T-helper 1 cell treated with Interleukin-12 subunit alpha and Interleukin-12 subunit beta and Interleukin-4 antibody, amounts not matched to agents 30 ng/mL and 1 ng/mL, for 36 hours (primary cell): ENCODE data around the gene GLT6D1. TPM values are rescaled to one million over a fixed set of nuclear protein-coding genes. Genes with fewer than 3 reads are reported as not detected.
"Not testable (repeated sequence)": the region's sequence is repeated elsewhere in the genome, so short reads cannot be mapped to it uniquely, and the experiment has no call there.

ENCODE experiments used
- intact Hi-C: fragments of 100-400 bp; cut with micrococcal nuclease; formaldehyde crosslinking; loops from one replicate; pipeline ENCODE4 v1.15.1; 2024
- total RNA-seq: library from RNA; stranded (reverse); gene quantifications from 2 replicates; pipeline ENCODE4 v1.2.3, GENCODE V29; 2022

Gene GLT6D1
- total RNA-seq, 1 donor from 2014 or later = not detected

DNA sequence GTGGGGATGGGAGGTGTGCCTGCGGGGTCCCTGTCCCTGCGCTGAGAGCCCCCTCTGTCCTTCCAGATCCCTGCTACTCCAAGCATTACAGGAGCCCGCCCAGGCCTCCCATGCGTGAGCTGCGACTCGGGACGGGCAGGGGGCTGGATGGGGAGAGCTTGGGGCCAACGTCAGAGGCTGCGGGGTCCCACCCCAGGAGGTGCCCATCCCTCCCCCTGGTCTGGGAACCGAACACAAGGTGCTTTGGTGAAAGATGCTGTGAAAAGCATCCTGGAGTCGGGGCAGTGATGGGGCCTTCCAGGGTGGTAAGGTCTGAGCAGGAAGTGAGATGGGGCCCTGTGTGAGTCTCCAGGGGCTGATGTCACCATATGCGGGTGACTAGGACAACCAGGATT is 26.5 kb upstream of the GLT6D1 start:
- intact Hi-C loops = no loop called here

DNA sequence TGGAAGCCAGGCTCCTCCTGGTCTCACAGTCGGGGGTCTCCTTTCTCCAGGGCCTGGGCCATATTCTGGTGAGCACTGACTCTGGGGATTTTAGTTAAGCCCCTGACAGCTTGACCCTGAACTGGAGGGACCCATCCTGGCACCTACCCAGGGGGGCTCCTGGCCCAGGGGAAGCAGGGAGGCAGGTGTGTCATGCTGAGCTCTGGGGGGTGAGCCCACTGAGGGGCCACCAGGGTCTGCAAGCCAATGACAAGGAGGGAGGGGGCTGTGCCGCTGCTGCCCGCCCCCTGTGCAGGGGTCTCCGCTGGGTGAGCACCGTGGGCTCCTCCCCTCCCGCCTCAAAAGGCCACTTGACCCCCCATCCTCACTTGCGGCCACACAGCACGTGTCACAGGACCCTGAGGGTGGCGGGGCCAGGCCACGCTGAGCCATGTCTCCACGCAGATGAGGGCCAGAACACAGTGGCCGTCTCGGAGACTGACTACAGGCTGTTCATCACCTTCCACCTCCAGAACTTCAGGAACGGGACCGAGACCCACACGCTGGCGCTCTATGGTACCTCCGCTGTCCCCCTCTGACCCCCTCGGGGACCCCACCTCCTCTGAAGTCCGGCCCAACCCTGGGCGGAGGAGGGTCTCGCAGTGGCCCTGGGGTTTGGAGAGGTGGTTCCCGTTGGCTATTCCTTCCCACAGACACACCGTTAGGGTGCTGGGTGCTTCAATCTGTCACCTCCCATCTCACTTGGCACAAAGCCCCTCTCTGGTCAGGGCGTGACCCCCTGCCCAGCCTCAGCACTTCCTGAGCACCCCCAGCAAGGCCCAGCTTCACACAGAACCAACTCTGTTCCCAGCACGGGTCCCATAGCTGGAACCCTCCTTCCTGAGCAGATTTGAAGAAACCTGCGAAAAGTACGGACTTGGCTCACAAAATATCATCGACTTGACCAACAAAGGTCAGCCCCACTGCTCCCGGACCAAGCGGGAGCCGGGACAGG is 25.8 kb upstream of the GLT6D1 start:
- intact Hi-C loops = no loop called here

DNA sequence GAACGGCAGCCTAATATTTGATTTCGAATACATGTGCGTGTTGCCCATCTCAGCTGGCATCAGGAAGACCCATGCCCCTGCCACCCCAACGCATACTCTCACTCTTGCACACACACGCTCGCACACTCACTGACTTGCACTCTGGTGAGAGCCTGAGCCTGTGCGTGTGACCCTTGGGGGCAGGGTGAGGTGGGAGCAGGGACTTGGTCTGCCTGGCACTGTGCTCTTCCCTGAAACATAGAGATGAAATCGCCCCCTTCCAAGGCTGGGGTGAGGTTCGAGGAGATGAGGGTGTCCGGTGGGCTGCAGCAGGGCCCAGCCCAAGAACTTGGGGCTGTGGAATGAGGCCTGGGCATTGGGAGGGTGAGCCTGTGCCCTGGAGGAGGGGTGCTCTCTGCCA is 24.9 kb upstream of the GLT6D1 start:
- intact Hi-C loops = no loop called here

DNA sequence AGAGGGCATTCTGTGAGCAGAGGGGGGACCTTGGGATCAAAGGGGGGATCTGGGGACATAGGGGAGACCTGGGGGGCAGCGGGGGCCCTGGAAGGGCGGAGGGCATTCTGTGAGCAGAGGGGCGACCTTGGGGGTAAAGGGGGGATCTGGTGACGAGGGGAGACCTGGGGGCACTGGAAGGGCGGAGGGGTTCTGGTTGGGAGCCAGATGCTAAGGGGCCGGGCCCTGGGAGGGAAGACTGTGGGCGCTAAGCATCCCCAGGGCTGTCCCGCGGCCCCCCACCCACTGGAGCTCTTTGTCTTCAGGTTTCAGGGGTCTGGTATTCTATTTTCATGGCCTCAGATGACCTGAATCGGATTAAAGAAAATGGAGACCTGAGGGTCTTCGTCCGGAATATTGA is 24.5 kb upstream of the GLT6D1 start:
- intact Hi-C loops = no loop called here

DNA sequence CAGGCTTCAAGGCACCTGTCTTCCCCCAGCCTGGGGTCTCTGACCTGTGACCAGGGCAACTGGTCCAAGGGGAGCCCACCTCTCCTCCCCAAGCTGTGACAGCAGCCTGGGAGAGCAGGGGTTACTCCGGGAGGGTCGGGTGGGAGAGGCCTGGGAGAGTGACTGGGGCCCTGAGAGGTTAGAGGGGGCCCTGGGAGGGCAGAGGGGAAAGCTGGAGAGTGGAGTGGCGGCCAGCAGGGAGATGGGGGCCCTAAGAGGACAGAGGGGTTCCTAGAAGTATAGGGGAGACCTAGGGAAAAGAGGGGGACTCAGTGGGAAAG is 24.1 kb upstream of the GLT6D1 start:
- intact Hi-C loops = no loop called here

DNA sequence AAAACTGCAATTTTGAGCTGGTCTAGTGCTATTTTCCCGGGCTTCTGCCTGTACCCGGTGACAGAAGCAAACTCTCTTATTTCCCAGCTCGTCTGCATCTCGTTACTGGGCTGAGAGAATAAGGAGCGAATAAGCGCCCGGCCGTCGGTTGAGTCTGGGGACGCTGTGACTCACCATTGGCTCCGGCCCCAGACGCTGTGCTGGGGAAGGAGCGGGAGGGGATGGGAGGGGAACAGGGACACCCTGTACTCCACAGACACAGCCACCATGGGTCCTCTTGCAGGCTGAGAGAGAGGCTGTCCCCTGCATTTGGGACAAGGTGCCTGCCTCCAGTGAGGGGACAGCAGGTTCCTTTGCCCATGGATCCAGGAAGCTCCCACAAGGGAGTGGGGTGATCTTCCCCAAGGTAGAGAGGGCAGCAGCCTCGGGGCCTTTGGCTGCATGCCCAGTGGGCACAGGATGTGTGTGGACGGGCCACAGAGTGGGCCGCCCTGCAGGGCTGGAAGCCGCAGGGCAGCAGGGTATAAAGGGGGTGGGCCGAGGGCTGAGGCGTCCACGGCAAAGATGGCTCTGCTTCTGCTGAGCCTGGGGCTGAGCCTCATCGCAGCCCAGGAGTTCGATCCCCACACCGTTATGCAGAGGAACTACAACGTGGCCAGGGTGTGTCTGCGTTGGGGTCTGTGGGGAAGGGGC is 23.6 kb upstream of the GLT6D1 start, which contains the start of gene LCN9:
Gene LCN9 (plus strand): TSS at position 552 of the 693 bp plus-strand sequence. CDS start 13 bp downstream, at position 565.
- intact Hi-C loops = no loop called here

DNA sequence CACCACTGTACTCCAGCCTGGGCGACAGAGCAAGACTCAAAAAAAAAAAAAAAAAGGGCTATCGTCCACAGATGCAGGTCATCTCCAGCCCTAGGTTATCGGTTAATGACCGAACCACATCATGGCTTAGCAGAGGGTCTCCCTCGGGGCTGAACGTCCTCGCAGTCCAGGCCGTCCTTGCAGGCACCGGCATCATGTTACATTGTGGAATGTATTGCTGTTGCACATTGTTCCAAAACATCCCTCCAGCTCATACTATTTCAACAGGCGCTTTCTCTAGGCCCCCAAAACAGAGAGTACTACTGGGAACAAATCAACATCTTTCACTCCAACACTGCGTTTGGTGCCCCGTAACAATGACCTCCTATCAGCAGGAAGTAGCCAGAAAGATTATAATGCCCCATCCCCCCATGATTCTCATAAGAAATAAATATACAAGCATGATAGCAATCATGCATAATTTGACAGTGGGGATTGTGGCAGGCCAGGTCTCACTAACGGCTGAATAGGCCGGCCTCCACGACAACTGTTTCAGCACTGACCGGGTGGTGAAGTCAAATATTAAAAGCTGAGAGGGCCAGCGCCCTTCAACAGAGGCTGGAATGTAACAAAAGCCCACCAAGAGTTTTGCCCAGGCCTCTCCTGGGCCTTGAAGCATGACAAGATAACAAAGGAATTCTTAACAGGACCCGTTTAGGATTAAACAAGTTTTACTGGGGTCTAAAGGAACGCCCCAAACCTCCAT is 22.6 kb upstream of the GLT6D1 start:
- intact Hi-C loops = no loop called here

DNA sequence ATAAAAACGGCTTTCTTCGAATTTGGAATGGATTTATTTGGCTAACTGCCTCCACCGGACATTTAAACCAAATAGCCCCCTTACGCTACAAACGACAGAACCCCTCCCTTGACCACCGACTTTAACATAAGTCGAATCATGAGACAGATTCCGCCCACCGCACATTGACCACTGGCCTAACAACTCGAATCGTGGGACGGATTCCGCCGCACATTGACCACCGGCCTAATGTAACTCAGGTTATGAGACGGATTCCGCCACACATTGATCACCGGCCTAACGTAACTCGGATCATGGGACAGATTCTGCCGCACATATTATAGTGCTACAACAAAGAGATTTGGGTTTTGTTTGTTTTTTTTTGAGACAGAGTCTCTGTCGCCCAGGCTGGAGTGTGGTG is 21.1 kb upstream of the GLT6D1 start:
- intact Hi-C loops = no loop called here

DNA sequence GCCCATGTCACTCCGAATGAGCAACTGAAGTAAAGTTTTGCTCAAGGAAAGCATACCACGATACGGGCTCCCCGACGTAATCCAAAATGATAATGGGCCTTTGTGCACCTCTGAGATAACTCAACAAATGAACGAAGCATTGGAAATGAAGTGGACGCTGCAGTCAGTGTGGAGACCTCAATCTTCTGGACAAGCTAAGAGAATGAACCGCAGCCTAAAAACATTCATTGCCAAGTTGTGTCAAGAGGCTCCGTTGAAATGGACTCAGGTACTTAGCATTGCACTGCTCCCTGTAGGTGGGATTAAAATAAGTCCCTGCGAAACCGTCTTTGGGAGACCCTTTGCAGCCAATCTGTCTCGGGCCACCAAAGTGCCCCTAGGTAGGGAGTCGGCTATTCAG is 19.9 kb upstream of the GLT6D1 start:
- intact Hi-C loops = no loop called here

DNA sequence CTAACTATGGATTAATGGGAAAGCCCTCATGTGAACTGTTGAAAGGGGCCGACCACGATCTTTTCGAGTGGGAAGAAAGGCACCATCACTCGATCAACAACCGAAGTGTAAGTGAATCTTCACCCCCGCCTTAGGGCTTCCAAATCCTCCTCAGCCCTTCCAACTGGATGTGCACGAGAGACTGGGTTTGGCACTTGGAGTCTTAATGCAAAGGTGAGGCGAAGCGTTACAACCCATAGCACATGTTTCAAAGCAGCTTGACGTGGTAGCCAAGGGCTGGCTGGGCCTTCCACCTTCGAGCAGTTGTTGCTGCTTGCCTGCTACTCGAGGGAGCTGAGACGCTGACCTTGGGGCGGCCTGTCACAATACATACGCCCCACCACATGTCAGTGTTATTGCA is 18.1 kb upstream of the GLT6D1 start:
- intact Hi-C loops = no loop called here

DNA sequence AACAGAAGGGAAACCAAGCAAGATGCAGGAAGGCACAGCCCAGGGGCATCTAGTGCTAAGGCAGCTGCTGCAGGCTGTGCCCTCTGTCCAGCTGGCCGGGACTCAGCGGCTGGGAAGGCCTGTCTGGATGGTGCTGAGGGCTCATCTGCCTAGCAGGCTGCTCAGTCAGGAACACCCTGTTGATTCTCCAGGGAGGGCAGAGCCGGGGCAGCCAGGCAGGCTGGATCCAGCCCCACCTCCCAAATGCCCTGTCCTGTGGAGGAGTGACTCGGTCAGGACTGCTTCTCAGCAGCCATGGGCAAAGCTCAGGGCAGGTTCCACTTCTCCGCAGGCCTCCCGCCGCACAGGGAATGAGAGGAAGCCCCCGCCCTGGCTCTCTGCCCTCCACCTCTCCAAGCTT is 16.0 kb upstream of the GLT6D1 start:
- intact Hi-C loops = no loop called here

DNA sequence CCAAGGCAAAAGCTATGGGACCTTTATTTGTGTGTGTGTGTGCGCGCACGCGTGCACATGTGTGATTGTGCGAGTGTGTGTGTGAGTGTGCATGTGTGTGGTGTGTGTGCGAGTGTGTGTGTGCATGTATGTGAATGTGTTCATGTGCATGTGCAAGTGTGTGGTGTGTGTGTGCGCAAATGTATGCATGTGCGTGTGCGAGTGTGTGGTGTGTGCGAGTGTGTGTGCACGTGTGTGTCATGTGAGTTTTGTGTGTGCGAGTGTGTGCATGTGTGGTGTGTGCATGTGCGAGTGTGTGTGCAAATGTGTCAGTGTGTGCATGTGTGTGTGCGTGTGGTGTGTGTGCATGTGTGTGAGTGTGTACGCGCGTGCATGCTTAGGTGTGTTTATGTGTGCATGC is 11.1 kb upstream of the GLT6D1 start:
- intact Hi-C loops = no loop called here

DNA sequence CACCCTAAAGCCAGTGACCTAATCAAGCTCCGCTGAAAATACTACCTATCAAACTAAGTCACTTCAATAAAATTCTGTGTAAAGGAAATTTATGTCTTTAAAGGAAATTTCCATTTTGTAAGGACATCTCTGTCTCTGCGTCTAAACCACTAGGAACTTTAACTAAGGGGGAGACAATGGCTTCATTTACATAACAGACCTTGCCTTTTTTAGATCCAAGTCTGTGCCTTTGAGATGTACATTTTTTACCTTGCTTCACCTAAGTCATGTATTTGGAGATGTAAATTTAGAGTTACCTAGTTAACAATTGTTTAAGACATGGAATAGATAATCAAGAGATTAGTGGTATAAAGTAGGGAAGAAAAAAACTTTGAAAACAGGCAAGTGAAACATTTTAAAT is 10.2 kb upstream of the GLT6D1 start:
- intact Hi-C loops = no loop called here

DNA sequence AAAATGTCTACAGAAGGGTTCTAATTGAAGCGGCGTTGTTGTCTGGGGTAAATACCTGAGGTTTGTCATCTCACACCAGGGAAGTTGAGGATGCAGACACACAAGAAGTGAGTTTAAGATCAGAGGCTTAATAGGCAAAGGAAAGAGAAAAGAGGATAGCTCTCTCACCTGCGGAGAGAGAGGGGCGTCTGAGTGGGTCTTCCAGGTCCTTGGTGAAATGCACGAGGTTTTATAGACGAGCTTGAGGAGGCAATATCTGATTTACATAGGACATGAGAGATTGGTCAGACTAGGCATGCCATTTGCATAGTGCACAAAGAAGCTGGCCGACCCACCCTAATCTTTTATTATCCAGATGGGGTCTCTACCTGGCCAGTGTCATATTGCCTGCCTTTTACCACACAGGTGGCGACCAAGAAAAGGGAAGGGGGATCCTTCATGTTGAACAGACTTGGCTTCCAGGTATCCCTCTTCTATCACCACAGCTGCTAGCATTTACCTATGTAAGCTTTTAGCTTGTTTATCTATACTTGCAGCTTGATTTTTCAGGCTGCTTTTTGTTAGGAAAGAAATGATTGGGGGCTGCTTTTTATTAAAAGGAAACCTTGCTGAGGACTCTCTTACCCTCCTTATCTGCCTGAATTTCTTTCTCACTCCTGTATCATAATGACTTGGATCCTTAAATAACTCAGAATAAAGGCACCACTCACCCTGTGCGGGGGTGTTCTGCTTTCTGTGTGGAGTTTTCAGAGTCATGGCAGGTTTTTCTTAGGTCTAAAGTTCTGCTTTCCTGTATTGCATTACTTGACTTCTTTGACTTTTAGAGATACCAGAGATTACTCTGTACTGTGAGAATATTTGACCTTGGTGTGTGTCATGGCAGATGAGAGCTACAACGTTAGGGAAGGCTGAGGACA is 9.4 kb upstream of the GLT6D1 start:
- intact Hi-C loops = no loop called here

DNA sequence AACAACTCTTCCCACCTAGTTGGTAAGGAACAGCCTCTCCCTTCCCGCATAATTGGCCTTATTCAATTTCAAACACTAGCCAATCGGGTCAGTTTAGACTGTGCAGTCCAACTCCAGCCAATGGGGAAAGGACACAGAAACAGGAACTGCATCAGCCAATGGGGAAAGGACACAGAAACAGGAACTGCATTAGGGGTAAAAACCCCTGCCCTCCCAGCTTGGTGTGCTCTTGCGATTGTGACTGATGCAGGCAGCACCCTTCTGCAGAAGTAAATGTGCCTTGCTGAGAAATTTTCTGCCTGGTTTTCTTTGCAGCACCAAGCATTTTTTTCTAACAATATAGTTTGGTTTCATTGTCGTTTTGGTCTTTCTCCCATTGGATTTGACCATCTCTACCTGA is 8.5 kb upstream of the GLT6D1 start:
- intact Hi-C loops = no loop called here

DNA sequence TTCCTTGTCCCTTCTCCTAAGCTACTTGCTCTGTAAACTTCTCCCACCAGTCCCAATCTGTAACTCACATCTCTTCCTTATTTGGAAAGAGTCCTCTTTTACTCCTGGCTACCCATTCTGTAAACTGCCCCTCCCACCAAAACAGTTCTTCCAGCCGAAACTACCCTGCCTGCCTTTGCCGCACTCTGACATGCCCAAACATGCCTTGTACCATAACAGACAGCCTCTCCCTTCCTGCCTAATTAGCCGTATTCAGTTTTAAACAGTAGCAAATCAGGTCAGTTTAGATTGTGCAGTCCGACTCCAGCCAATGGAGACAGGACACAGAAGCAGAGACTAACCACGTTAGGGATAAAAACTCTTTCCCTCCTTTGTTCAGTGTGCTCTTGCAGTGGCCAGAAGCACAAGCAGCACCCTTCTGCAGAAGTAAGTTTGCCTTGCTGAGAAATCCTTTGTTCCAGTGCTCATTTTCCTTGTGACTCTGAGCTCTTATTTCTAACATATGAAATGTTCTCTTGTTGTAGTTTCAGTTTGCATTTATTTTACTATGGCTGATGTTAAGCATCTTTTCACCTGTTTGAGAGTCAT is 5.4 kb upstream of the GLT6D1 start:
- intact Hi-C loops = no loop called here

DNA sequence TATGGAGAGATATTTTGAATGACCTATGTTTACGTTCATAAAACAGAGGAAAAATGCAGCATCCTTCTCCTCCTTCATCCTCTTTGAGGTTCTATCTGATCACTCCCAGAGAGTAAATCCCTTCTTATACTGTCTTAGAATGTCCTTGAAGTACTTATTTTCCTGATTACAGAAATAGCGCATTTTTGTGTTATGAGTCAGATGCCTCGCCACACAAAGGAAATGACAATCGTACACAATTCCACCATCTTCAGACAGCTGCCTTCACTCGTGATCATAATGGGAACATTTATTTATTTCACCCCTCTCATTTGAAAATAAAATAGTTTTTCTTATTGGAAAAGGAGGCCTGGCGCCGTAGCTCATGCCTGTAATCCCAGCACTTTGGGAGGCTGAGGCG is 2.4 kb upstream of the GLT6D1 start:
- intact Hi-C loops = no loop called here

DNA sequence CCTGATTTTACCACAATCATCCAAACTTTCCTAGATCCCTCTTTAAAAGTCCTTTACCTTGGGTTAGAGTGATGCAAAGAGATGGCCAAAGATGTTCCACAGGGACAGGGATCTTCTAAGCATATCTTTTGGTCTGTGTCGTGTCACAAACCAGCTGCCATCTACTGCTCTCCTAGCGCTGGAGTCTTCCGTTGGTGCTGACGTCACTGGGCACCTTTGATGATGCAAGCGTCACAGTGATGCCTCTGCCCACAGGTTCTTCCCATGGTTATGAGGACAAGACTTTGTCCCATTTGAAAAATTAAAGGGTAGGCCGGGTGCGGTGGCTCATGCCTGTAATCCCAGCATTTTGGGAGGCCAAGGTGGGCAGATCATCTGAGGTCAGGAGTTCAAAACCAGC is 1.7 kb upstream of the GLT6D1 start:
- intact Hi-C loops = no loop called here

DNA sequence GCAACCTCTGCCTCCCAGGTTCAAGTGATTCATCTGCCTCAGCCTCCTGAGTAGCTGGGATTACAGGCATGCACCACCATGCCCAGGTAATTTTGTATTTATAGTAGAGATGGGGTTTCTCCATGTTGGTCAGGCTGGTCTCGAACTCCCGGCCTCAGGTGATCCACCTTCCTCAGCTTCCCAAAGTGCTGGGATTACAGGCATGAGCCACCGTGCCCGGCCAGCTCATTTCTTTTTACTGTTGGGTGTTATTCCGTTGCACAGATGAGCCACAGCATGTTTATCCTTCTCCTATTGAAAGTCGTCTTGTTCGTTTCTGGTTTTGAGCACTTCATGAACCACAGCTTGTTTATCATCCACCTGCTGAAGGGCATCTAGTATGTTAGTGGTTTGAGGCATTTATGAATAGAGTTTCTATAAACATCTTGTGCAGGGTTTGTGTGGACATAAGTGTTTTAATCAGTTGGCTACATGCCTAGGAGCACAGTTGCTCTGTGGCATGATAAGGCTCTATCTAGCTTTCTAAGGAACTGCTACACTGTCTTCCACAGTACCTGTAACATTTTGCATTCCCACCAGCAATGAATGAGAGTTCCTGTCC is 2.3 kb downstream of the GLT6D1 start:
- intact Hi-C loops = not testable (repeated sequence)

DNA sequence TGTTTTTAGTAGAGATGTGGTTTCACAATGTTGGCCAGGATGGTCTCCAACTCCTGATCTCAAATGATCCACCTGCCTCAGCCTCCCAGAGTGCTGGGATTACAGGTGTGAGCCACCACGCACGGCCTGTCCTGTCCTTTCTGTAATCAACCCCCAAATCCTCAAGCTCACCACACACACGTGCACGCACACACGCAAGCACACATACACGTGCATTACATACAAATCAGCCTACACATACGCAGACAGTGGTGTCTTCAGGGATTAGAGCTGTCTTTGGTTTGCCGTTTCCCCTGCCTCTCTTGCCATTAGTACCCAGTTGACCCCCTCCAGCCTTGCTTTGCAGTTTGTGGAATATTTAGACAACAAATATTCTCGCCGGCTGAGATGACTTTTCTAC is 6.5 kb downstream of the GLT6D1 start:
- intact Hi-C loops = no loop called here
